ENCODE data around the gene AHNAK. TPM values are rescaled to one million over a fixed set of nuclear protein-coding genes. Genes with fewer than 3 reads are reported as not detected.
"Not testable (repeated sequence)": the region's sequence is repeated elsewhere in the genome, so short reads cannot be mapped to it uniquely, and the experiment has no call there.

The AHNAK gene
- polyA plus RNA-seq, 1 donor, result 134 TPM

DNA sequence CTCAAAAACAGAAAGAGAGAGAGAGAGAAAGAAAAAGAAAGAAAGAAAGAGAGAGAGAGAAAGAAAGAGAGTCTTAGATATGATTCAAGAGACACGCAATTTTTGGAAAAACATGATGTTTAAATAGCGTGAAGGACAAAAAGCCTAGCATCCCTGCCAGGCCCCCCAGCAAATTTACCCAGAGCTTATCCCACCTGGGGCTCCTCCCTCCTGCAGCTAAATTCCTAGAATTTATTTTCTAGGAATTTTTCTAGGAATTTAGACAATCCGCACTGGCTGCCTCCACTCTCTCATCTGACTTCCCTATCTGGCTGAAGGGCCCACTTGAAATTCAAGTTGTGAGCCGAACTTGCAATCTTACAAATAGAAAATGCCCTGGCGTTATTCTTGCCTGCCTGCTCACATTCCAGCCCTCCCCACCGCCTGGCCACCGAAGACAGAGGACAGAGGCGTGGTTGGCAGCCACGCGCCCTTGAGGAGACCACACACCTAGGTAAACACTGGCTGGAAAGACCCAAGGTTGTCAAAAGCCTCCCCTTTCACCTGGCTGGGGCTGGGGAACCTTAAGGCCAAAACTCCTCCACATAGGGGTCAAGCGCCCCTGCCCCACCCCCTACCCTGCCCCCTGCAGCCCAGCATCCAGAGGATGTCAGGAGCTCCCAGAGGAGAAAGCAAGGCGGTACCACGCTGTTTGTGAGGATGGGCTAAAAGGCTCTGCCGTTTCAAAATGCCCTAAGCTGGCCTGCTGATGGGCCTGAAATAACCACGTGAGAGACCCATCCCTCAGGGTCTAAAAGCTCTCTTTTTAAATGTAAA lies 42.2 kb downstream of the AHNAK start:
- peak in 1 of 2 donors; percentile 20 for DNase-seq
- Histone ChIP-seq H3K27ac (ENCODE audit: low read length) (no peak overlapping the region), H3K36me3 (ENCODE audit: control insufficient read depth, insufficient read depth, low read length) (no peaks in the 10 kb centered on the region), H3K9me3 (ENCODE audit: control insufficient read depth, low read depth, low read length) (no peaks in the 10 kb centered on the region), H3K4me1 (ENCODE audit: control insufficient read depth, insufficient read depth, low read length) (peaks cover 32% of the 10 kb centered on the region), H3K4me3 (ENCODE audit: low read length) (no peak overlapping the region), H3K27me3 (ENCODE audit: control insufficient read depth, insufficient read depth, low read length) (no peaks in the 10 kb centered on the region)
- WGBS (ENCODE audit: insufficient coverage, low lambda C conversion rate), result 88% methylated on average over 2 of the region's 15 CpGs

DNA sequence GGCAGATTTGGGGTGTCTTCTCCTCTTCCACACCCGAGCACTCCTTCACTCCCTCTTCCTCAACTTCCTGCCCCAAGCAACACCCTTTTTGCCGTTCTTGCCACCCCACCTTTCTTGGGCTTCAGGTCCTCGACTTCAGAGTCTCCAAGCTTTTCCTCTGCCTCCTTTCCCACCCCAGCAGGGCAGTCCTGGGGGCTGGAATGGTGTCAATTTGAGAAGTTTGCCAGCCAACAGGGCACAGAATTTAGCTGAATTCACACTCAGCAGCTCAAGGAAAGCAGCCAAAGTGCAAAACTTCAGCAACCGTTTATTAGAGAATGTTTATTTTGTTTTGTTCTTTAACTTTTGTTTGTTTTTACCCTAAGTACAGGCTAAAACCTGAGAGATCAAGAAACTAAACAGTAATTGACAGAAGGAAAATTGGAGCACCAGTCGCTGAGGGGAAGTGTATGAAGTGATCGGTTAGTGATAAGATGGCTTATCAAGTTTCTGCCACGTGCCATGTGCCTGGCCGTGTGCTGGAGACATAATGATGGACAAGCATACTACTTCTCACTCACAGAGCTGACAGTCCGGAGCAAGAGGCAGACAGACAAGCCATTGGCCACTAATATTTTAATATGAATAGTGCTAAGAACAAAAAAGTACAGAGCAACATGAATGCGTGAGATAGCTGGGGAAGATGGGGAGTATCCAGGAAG lies 44.4 kb downstream of the AHNAK start:
- WGBS (ENCODE audit: insufficient coverage, low lambda C conversion rate), result 40% methylated on average over 1 of the region's 10 CpGs
- no peak for DNase-seq
- H3K27ac ChIP-seq (ENCODE audit: low read length), result no peak overlapping the region

DNA sequence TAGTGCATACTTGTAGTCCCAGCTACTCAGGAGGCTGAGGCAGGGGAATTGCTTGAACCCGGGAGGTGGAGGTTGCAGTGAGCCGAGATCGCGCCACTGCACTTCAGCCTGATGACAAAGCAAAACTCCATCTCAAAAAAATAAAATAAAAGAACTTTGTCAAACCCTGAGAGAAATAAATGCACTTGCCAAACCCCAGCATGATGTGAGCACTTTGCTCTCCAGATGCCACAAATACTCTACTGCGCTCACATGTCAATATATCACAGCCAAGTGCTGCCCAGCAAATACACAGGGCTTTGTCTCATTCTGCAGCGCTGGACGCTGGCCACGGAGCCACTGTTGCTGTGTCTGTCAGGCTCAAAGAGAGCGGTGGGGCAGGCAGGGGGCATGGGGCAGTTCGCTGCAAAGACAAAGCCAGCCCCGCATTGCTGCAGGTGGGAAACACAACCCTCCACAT lies 45.1 kb downstream of the AHNAK start:
- no peaks in the 10 kb centered on the region for H3K9me3 ChIP-seq (ENCODE audit: control insufficient read depth, low read depth, low read length)
- WGBS (ENCODE audit: insufficient coverage, low lambda C conversion rate), result 100% methylated on average over 1 of the region's 11 CpGs
- H3K4me3 ChIP-seq (ENCODE audit: low read length), result no peak overlapping the region
- no peak for DNase-seq
- no peaks in the 10 kb centered on the region for H3K27me3 ChIP-seq (ENCODE audit: control insufficient read depth, insufficient read depth, low read length)
- no peak overlapping the region for H3K27ac ChIP-seq (ENCODE audit: low read length)
- H3K4me1 ChIP-seq (ENCODE audit: control insufficient read depth, insufficient read depth, low read length), result peaks cover 26% of the 10 kb centered on the region
- H3K36me3 ChIP-seq (ENCODE audit: control insufficient read depth, insufficient read depth, low read length), result no peaks in the 10 kb centered on the region

More for the DNA sequence above, 44.4 kb downstream of the AHNAK start:
- Histone ChIP-seq H3K4me3 (ENCODE audit: low read length) (no peak overlapping the region), H3K9me3 (ENCODE audit: control insufficient read depth, low read depth, low read length) (no peaks in the 10 kb centered on the region), H3K36me3 (ENCODE audit: control insufficient read depth, insufficient read depth, low read length) (no peaks in the 10 kb centered on the region), H3K4me1 (ENCODE audit: control insufficient read depth, insufficient read depth, low read length) (peaks cover 22% of the 10 kb centered on the region), H3K27me3 (ENCODE audit: control insufficient read depth, insufficient read depth, low read length) (no peaks in the 10 kb centered on the region)

DNA sequence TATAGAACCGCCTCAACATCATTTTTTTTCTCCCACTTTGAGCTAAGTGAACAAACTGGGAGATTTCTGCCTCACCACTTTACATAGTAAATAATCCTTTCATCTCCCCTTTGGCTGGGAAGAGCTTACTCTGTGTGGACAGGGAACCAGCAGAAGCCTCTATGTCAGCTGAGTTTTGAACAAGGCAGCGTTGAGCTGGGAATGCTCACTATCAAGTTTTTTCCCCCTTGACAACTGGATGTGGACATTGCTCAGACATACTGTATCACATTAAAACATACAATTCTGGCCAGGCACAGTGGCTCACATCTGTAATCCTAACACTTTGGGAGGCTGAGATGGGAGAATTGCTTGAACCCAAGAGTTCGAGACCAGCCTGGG lies 46.0 kb downstream of the AHNAK start:
- Histone ChIP-seq H3K4me1 (ENCODE audit: control insufficient read depth, insufficient read depth, low read length) (peaks cover 21% of the 10 kb centered on the region), H3K36me3 (ENCODE audit: control insufficient read depth, insufficient read depth, low read length) (no peaks in the 10 kb centered on the region), H3K27me3 (ENCODE audit: control insufficient read depth, insufficient read depth, low read length) (no peaks in the 10 kb centered on the region), H3K4me3 (ENCODE audit: low read length) (no peak overlapping the region), H3K27ac (ENCODE audit: low read length) (no peak overlapping the region), H3K9me3 (ENCODE audit: control insufficient read depth, low read depth, low read length) (no peaks in the 10 kb centered on the region)
- no CpG with 5 or more reads among the region's 3 CpGs for WGBS (ENCODE audit: insufficient coverage, low lambda C conversion rate)
- no peak for DNase-seq

DNA sequence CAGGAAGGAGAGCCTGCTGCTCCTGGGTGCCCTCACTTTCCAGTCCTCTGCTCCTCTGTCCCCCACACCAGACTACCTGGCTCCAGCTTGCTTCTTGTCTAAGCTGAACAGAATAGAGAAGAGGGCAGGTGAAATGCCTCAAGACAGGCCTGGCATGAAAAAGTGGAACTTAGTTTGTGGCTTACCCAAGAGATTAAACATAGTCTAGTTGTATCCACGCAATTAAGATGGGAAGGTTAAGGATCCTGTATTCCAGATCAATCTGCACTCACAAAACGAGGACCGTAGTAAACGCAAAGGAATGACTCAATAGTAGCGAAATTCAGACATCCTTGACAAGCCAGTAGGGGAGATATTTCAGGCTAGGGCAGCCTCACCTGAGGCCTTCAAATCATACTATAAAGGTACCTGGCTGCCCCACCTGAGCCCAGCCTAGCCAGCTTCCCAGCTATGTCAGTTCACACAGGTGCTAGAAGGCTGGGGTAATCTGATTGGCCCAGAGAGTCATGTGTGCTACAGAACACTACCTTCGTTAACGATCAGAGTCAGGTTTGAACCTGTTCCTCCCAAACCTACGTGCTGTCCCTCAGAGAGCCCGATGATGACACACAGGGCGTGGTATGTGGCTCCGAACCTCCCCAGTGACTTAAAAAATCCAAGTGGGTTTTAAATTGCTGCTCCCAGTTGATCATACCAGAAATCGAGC lies 46.5 kb downstream of the AHNAK start:
- no peaks in the 10 kb centered on the region for H3K27me3 ChIP-seq (ENCODE audit: control insufficient read depth, insufficient read depth, low read length)
- 90% methylated on average over 2 of the region's 12 CpGs for WGBS (ENCODE audit: insufficient coverage, low lambda C conversion rate)
- H3K36me3 ChIP-seq (ENCODE audit: control insufficient read depth, insufficient read depth, low read length), result no peaks in the 10 kb centered on the region
- H3K9me3 ChIP-seq (ENCODE audit: control insufficient read depth, low read depth, low read length), result no peaks in the 10 kb centered on the region
- no peak overlapping the region for H3K27ac ChIP-seq (ENCODE audit: low read length)
- peaks cover 18% of the 10 kb centered on the region for H3K4me1 ChIP-seq (ENCODE audit: control insufficient read depth, insufficient read depth, low read length)
- H3K4me3 ChIP-seq (ENCODE audit: low read length), result no peak overlapping the region
- DNase-seq, result peak in 1 of 2 donors; percentile 35

DNA sequence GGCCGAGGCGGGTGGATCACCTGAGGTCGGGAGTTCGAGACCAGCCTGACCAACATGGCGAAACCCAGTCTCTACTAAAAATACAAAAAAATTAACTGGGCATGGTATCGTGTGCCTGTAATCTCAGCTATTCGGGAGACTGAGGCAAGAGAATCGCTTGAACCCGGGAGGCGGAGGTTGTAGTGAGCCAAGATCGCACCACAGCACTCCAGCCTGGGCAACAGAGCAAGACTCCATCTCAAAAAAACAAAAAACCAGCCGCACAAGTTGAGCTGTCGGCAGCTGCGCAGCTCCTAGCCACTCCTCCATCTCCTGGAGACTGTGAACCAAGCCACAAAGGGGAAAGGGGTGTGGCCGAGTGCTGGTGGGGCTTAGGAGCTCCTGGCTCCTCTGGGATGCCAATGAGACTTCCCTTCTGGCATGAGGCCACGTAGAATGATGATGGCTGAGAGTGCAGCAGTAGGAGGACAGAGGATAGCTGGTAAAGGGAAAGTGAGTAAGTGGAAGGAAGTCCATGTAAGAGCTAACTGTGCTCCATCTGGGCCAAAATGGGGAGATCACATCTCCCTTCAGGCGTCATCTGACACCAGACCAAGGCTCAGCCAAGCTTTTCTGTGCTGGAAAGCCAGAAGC lies 47.2 kb downstream of the AHNAK start:
- not testable (repeated sequence) for DNase-seq; H3K27me3 ChIP-seq (ENCODE audit: control insufficient read depth, insufficient read depth, low read length); H3K36me3 ChIP-seq (ENCODE audit: control insufficient read depth, insufficient read depth, low read length); H3K9me3 ChIP-seq (ENCODE audit: control insufficient read depth, low read depth, low read length); H3K27ac ChIP-seq (ENCODE audit: low read length); H3K4me3 ChIP-seq (ENCODE audit: low read length)
- H3K4me1 ChIP-seq (ENCODE audit: control insufficient read depth, insufficient read depth, low read length), result peaks cover 12% of the 10 kb centered on the region
- no CpG with 5 or more reads among the region's 17 CpGs for WGBS (ENCODE audit: insufficient coverage, low lambda C conversion rate)

DNA sequence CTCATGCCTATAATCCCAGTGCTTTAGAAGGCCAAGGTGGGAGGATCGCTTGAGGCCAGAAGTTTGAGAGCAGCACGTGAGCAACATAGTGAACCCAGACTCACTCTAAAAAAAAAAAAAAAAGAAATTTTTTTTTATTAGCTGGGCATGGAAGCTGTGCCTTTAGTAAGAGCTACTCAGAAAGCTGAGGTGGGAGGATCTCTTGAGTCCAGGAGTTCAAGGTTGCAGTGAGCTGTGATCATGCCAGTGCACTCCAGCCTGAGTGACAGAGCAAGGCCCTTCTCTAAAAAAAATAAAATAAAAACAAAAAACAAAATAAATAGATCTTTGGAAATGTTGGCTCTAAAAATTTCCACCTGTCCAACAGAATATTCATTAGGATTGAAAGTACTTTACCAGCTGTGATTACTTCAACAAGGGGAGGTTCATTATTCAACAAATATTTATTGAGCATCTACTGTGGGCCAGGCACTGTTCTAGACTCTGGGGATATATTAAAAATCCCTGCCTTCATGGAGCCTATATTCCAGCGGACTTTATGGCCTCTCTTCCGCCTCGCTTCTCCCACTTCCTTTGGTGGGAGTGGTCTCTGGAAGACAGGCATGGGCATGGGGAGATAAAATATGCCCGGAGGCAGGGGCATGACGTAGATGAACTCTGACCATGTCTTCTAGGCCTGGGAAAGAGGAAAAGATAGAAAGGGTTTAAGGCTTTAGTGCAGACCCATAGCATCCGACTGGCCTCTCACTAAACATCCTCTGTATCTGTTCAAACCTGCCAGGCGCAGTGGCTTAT lies 47.9 kb downstream of the AHNAK start:
- H3K27ac ChIP-seq (ENCODE audit: low read length), result peak overlapping the region; percentile 23
- no CpG with 5 or more reads among the region's 9 CpGs for WGBS (ENCODE audit: insufficient coverage, low lambda C conversion rate)
- DNase-seq, result peak in 1 of 2 donors; percentile 27

DNA sequence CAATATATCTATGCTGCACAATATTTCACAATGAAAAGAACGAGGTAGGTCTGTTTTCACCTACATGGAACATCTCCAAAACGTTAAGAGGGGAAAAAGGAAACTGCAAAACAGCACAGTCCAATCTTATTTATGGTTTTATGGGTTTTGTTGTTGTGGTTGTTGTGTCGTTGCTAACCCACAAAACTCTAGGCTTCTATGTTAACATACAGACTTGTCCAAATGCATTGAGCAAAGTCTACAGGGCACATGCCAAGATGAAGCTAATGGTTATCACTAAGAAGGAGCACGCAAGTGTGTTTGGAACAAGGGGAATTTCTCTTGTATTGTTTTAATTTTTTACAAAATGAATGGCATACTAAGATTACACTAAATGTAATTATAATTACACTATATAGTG lies 48.6 kb downstream of the AHNAK start:
- Histone ChIP-seq H3K27ac (ENCODE audit: low read length) (peak overlapping the region; percentile 23), H3K4me1 (ENCODE audit: control insufficient read depth, insufficient read depth, low read length) (peaks cover 8% of the 10 kb centered on the region), H3K36me3 (ENCODE audit: control insufficient read depth, insufficient read depth, low read length) (no peaks in the 10 kb centered on the region), H3K4me3 (ENCODE audit: low read length) (no peak overlapping the region), H3K27me3 (ENCODE audit: control insufficient read depth, insufficient read depth, low read length) (no peaks in the 10 kb centered on the region), H3K9me3 (ENCODE audit: control insufficient read depth, low read depth, low read length) (no peaks in the 10 kb centered on the region)
- peak in 1 of 2 donors; percentile 53 for DNase-seq
- WGBS (ENCODE audit: insufficient coverage, low lambda C conversion rate), result 50% methylated on average over 2 of the region's 4 CpGs

More for the DNA sequence above, 47.9 kb downstream of the AHNAK start:
- H3K36me3 ChIP-seq (ENCODE audit: control insufficient read depth, insufficient read depth, low read length), result no peaks in the 10 kb centered on the region
- no peaks in the 10 kb centered on the region for H3K27me3 ChIP-seq (ENCODE audit: control insufficient read depth, insufficient read depth, low read length)
- no peaks in the 10 kb centered on the region for H3K9me3 ChIP-seq (ENCODE audit: control insufficient read depth, low read depth, low read length)
- H3K4me3 ChIP-seq (ENCODE audit: low read length), result no peak overlapping the region
- H3K4me1 ChIP-seq (ENCODE audit: control insufficient read depth, insufficient read depth, low read length), result peaks cover 8% of the 10 kb centered on the region

DNA sequence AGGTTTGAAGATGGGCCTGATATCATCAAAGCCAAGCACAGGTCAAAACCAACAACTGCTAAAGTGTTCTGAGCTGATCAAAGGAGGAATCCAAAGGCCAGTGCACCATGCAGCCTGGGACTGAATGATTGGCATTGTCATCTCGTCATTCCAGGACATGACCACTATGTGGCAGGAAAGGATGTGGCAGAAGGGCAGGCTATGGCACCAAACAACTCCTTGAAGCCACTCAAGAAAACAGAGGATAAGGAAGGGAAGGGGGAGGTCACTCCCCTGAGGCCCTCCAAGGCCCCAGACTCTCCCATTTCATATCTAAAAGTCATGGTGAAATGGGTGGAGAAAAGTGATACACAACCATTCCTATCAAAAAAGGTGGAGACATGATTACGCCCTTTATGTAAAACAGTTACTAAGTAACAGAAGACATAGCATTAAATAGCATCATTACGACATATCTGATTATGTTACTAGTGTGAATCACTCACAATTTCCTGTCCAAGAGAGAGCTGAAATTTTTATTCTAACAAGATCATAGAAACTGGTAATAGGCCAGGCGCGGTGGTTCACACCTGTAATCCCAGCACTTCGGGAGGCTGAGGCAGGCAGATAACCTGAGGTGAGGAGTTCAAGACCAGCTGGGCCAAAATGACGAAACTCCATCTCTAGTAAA lies 49.3 kb downstream of the AHNAK start:
- no peaks in the 10 kb centered on the region for H3K27me3 ChIP-seq (ENCODE audit: control insufficient read depth, insufficient read depth, low read length)
- 94% methylated on average over 3 of the region's 7 CpGs for WGBS (ENCODE audit: insufficient coverage, low lambda C conversion rate)
- no peak overlapping the region for H3K4me3 ChIP-seq (ENCODE audit: low read length)
- DNase-seq, result peak; percentile 67 to 89
- peaks cover 6% of the 10 kb centered on the region for H3K4me1 ChIP-seq (ENCODE audit: control insufficient read depth, insufficient read depth, low read length)
- H3K36me3 ChIP-seq (ENCODE audit: control insufficient read depth, insufficient read depth, low read length), result no peaks in the 10 kb centered on the region
- H3K27ac ChIP-seq (ENCODE audit: low read length), result peak overlapping the region; percentile 23
- H3K9me3 ChIP-seq (ENCODE audit: control insufficient read depth, low read depth, low read length), result no peaks in the 10 kb centered on the region
